ENCODE data around the gene CFAP58. TPM values are rescaled to one million over a fixed set of nuclear protein-coding genes. Genes with fewer than 3 reads are reported as not detected.

The CFAP58 gene
- total and polyA plus RNA-seq, 5 donors from 2014 or later: 0.51 TPM; not detected in 4

DNA sequence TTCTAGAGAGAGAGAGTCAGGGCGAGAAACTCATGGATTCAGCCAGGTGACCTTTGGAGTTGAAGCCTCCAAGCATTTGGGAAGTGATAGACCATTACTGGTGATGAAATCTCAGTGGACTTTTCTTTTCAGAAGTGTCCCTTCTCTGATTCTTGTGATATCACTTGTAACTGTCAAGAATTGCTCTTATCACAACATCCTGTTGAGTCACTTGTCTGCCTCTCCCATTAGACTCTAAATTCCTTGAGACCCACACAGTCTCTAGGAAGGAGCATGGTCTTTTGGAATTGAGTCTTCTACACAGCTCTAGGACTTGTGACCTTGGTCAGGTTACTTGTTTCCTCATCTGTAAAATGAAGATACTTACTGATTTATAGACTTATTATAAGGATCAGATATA, 81.0 kb downstream of the CFAP58 start:
- no peak overlapping the region for H3K4me3 Mint-ChIP-seq

GRCh38 chr10:104435822-104436221, 82.2 kb downstream of the CFAP58 start:
- Histone ChIP-seq H3K4me1 (ENCODE audit: control insufficient read depth, insufficient read depth, low read length, poor library complexity, severe bottlenecking) (no peaks in the 10 kb centered on the region), H3K27ac (ENCODE audit: insufficient read depth, low read length, poor library complexity, severe bottlenecking) (no peak overlapping the region), H3K36me3 (ENCODE audit: control insufficient read depth, insufficient read depth, low read length) (no peaks in the 10 kb centered on the region), H3K27me3 (ENCODE audit: control insufficient read depth, insufficient read depth, low read length) (peaks cover 11% of the 10 kb centered on the region), H3K9me3 (ENCODE audit: control insufficient read depth in 2 of 2, low read length in 2 of 2) (no peaks in the 10 kb centered on the region), H3K4me3 (ENCODE audit: low read depth, low read length) (no peak overlapping the region)
- no peaks in the 10 kb centered on the region for H3K36me3 Mint-ChIP-seq
- peaks cover 0 to 1% (median 0%) of the 10 kb centered on the region in 7 donors for H3K9me3 Mint-ChIP-seq
- H3K27me3 Mint-ChIP-seq: peaks cover 36% of the 10 kb centered on the region
- no peak overlapping the region for H3K27ac Mint-ChIP-seq
- DNase-seq (no peak), ATAC-seq (ENCODE audit: low read depth in 2 of 2) (no peak)
- no peaks in the 10 kb centered on the region for H3K4me1 Mint-ChIP-seq
- H3K4me3 Mint-ChIP-seq: no peak overlapping the region

More for the DNA sequence above, 81.0 kb downstream of the CFAP58 start:
- Mint-ChIP-seq H3K27me3 (peaks cover 36% of the 10 kb centered on the region), H3K4me1 (no peaks in the 10 kb centered on the region), H3K36me3 (no peaks in the 10 kb centered on the region), H3K27ac (no peak overlapping the region), H3K9me3 (peaks cover 0 to 1% (median 0%) of the 10 kb centered on the region in 7 donors)
- Histone ChIP-seq H3K4me1 (ENCODE audit: control insufficient read depth, insufficient read depth, low read length, poor library complexity, severe bottlenecking) (no peaks in the 10 kb centered on the region), H3K27ac (ENCODE audit: insufficient read depth, low read length, poor library complexity, severe bottlenecking) (no peak overlapping the region), H3K4me3 (ENCODE audit: low read depth, low read length) (no peak overlapping the region), H3K36me3 (ENCODE audit: control insufficient read depth, insufficient read depth, low read length) (no peaks in the 10 kb centered on the region), H3K27me3 (ENCODE audit: control insufficient read depth, insufficient read depth, low read length) (peaks cover 11% of the 10 kb centered on the region), H3K9me3 (ENCODE audit: control insufficient read depth in 2 of 2, low read length in 2 of 2) (no peaks in the 10 kb centered on the region)
- no peak for ATAC-seq (ENCODE audit: low read depth in 2 of 2)
- DNase-seq: no peak

- Histone ChIP-seq H3K4me1 (ENCODE audit: control insufficient read depth, insufficient read depth, low read length, poor library complexity, severe bottlenecking) (no peaks in the 10 kb centered on the region), H3K9me3 (ENCODE audit: control insufficient read depth in 2 of 2, low read length in 2 of 2) (no peaks in the 10 kb centered on the region), H3K4me3 (ENCODE audit: low read depth, low read length) (no peak overlapping the region), H3K36me3 (ENCODE audit: control insufficient read depth, insufficient read depth, low read length) (no peaks in the 10 kb centered on the region), H3K27me3 (ENCODE audit: control insufficient read depth, insufficient read depth, low read length) (peaks cover 10% of the 10 kb centered on the region), H3K27ac (ENCODE audit: insufficient read depth, low read length, poor library complexity, severe bottlenecking) (no peak overlapping the region)
- Mint-ChIP-seq H3K27ac (no peak overlapping the region), H3K9me3 (peaks cover 0 to 1% (median 0%) of the 10 kb centered on the region in 7 donors), H3K4me3 (no peak overlapping the region), H3K27me3 (peaks cover 30% of the 10 kb centered on the region), H3K4me1 (no peaks in the 10 kb centered on the region), H3K36me3 (no peaks in the 10 kb centered on the region)
- DNase-seq (no peak), ATAC-seq (ENCODE audit: low read depth in 2 of 2) (no peak)
Observed at GRCh38 chr10:104437226-104437625, 83.6 kb downstream of the CFAP58 start.

GRCh38 chr10:104440221-104440620, 86.6 kb downstream of the CFAP58 start:
- H3K4me1 ChIP-seq (ENCODE audit: control insufficient read depth, insufficient read depth, low read length, poor library complexity, severe bottlenecking): no peaks in the 10 kb centered on the region
- Mint-ChIP-seq H3K27me3 (peaks cover 15% of the 10 kb centered on the region), H3K9me3 (no peaks in the 10 kb centered on the region), H3K36me3 (no peaks in the 10 kb centered on the region), H3K4me3 (no peak overlapping the region), H3K27ac (no peak overlapping the region), H3K4me1 (no peaks in the 10 kb centered on the region)
- no peaks in the 10 kb centered on the region for H3K36me3 ChIP-seq (ENCODE audit: control insufficient read depth, insufficient read depth, low read length)
- DNase-seq (no peak), ATAC-seq (ENCODE audit: low read depth in 2 of 2) (no peak)
- H3K27me3 ChIP-seq (ENCODE audit: control insufficient read depth, insufficient read depth, low read length): peaks cover 7% of the 10 kb centered on the region
- H3K27ac ChIP-seq (ENCODE audit: insufficient read depth, low read length, poor library complexity, severe bottlenecking): no peak overlapping the region
- H3K4me3 ChIP-seq (ENCODE audit: low read depth, low read length): no peak overlapping the region
- H3K9me3 ChIP-seq (ENCODE audit: control insufficient read depth in 2 of 2, low read length in 2 of 2): no peaks in the 10 kb centered on the region

- Histone ChIP-seq H3K36me3 (ENCODE audit: control insufficient read depth, insufficient read depth, low read length) (no peaks in the 10 kb centered on the region), H3K27me3 (ENCODE audit: control insufficient read depth, insufficient read depth, low read length) (peaks cover 7% of the 10 kb centered on the region), H3K4me1 (ENCODE audit: control insufficient read depth, insufficient read depth, low read length, poor library complexity, severe bottlenecking) (no peaks in the 10 kb centered on the region), H3K9me3 (ENCODE audit: control insufficient read depth in 2 of 2, low read length in 2 of 2) (no peaks in the 10 kb centered on the region), H3K27ac (ENCODE audit: insufficient read depth, low read length, poor library complexity, severe bottlenecking) (no peak overlapping the region), H3K4me3 (ENCODE audit: low read depth, low read length) (no peak overlapping the region)
- no peak overlapping the region for H3K4me3 Mint-ChIP-seq
- H3K27me3 Mint-ChIP-seq: peaks cover 10% of the 10 kb centered on the region
- no peaks in the 10 kb centered on the region for H3K9me3 Mint-ChIP-seq
- H3K36me3 Mint-ChIP-seq: no peaks in the 10 kb centered on the region
- no peak overlapping the region for H3K27ac Mint-ChIP-seq
- H3K4me1 Mint-ChIP-seq: no peaks in the 10 kb centered on the region
- no peak for DNase-seq
- no peak for ATAC-seq (ENCODE audit: low read depth in 2 of 2)
Observed at GRCh38 chr10:104441329-104442000, 87.8 kb downstream of the CFAP58 start.

DNA sequence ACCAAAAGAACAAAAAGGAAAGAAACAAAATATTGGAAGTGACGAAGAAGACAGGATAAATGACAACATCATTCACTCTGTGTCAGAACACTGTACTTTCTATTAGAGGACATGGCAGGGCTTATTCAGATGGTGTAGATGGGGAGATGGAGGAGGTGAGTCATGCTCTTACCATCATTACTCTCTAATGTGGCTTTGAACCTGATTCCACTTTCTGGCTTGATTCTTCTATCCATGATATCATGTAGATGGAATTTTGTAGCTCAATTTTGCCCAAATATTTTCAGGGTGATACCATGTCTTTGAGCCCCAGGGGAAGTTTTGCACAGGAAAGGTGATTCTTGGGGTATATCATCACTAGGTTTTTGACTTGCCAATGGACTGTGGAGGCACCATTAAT, 91.7 kb downstream of the CFAP58 start:
- Histone ChIP-seq H3K9me3 (ENCODE audit: control insufficient read depth in 2 of 2, low read length in 2 of 2) (no peaks in the 10 kb centered on the region), H3K4me3 (ENCODE audit: low read depth, low read length) (no peak overlapping the region), H3K4me1 (ENCODE audit: control insufficient read depth, insufficient read depth, low read length, poor library complexity, severe bottlenecking) (no peaks in the 10 kb centered on the region), H3K27ac (ENCODE audit: insufficient read depth, low read length, poor library complexity, severe bottlenecking) (no peak overlapping the region), H3K27me3 (ENCODE audit: control insufficient read depth, insufficient read depth, low read length) (peaks cover 9% of the 10 kb centered on the region), H3K36me3 (ENCODE audit: control insufficient read depth, insufficient read depth, low read length) (no peaks in the 10 kb centered on the region)
- no peak for ATAC-seq (ENCODE audit: low read depth in 2 of 2)
- Mint-ChIP-seq H3K27me3 (peaks cover 23% of the 10 kb centered on the region), H3K27ac (no peak overlapping the region), H3K4me1 (no peaks in the 10 kb centered on the region), H3K9me3 (no peaks in the 10 kb centered on the region), H3K36me3 (no peaks in the 10 kb centered on the region), H3K4me3 (no peak overlapping the region)
- DNase-seq: no peak

- Mint-ChIP-seq H3K4me1 (no peaks in the 10 kb centered on the region), H3K27ac (no peak overlapping the region), H3K4me3 (no peak overlapping the region), H3K36me3 (no peaks in the 10 kb centered on the region), H3K27me3 (peaks cover 23% of the 10 kb centered on the region), H3K9me3 (no peaks in the 10 kb centered on the region)
- no peak overlapping the region for H3K27ac ChIP-seq (ENCODE audit: insufficient read depth, low read length, poor library complexity, severe bottlenecking)
- ATAC-seq (ENCODE audit: low read depth in 2 of 2) (no peak), DNase-seq (no peak)
- H3K36me3 ChIP-seq (ENCODE audit: control insufficient read depth, insufficient read depth, low read length): no peaks in the 10 kb centered on the region
- no peaks in the 10 kb centered on the region for H3K9me3 ChIP-seq (ENCODE audit: control insufficient read depth in 2 of 2, low read length in 2 of 2)
- no peaks in the 10 kb centered on the region for H3K4me1 ChIP-seq (ENCODE audit: control insufficient read depth, insufficient read depth, low read length, poor library complexity, severe bottlenecking)
- H3K27me3 ChIP-seq (ENCODE audit: control insufficient read depth, insufficient read depth, low read length): peaks cover 14% of the 10 kb centered on the region
- no peak overlapping the region for H3K4me3 ChIP-seq (ENCODE audit: low read depth, low read length)
Observed at GRCh38 chr10:104446151-104446550, 92.5 kb downstream of the CFAP58 start.

DNA sequence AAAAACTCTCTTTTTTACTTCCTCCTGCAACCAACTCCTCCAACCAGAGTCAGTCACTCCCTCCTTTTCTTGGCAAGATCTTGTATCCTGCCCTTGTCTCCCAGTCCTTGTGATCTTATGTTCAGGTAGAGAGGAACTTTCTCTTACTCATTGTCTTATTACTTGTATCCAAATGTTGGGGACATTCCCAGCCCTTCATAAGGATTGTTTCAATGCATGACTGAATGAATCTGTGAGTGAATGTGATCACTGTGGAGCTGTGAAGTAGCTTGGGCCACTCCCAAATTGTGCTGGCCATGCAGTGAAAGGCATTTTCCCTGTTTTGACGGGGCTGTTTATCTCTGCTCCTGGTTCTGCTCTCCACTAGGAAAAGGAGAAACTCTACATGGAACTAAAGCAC, 93.7 kb downstream of the CFAP58 start:
- Mint-ChIP-seq H3K9me3 (no peaks in the 10 kb centered on the region), H3K4me1 (no peaks in the 10 kb centered on the region), H3K27ac (no peak overlapping the region), H3K36me3 (no peaks in the 10 kb centered on the region), H3K27me3 (peaks cover 23% of the 10 kb centered on the region), H3K4me3 (no peak overlapping the region)
- ATAC-seq (ENCODE audit: low read depth in 2 of 2): no peak
- Histone ChIP-seq H3K9me3 (ENCODE audit: control insufficient read depth in 2 of 2, low read length in 2 of 2) (no peaks in the 10 kb centered on the region), H3K36me3 (ENCODE audit: control insufficient read depth, insufficient read depth, low read length) (no peaks in the 10 kb centered on the region), H3K4me3 (ENCODE audit: low read depth, low read length) (no peak overlapping the region), H3K27ac (ENCODE audit: insufficient read depth, low read length, poor library complexity, severe bottlenecking) (no peak overlapping the region), H3K27me3 (ENCODE audit: control insufficient read depth, insufficient read depth, low read length) (peaks cover 16% of the 10 kb centered on the region), H3K4me1 (ENCODE audit: control insufficient read depth, insufficient read depth, low read length, poor library complexity, severe bottlenecking) (no peaks in the 10 kb centered on the region)
- DNase-seq: no peak

Data from CD4-positive, CD25-positive, alpha-beta regulatory T cell (primary cell).